Measurements from ENCODE around the gene SERPINB1.

GRCh38 chr6:2829253-2829652, 12.4 kb downstream of the SERPINB1 start:
- TF ChIP-seq CTCF (IDR thresholded peaks at IDR 0.05) (no peak), EZH2phosphoT487 (IDR thresholded peaks at IDR 0.05) (no peak), EZH2 (IDR thresholded peaks at IDR 0.05) (no peak)

Data from neural progenitor cell (in vitro differentiated cells).